K562 (cell line): ENCODE results near the gene MYO9A. TPM values are rescaled to one million over a fixed set of nuclear protein-coding genes. Genes with fewer than 3 reads are reported as not detected.

Source experiments
- CCAR2 ChIP-seq: fragments of 200-400 bp; formaldehyde crosslinking; IDR thresholded peaks from 2 replicates; pipeline ENCODE4 v1.6.1; 2017; ENCODE audit warnings: mild to moderate bottlenecking, low read depth, low read length
- CTBP1 ChIP-seq: fragments of 450-650 bp; IDR thresholded peaks from 2 replicates; pipeline ENCODE4 v1.6.1; 2016; ENCODE audit warnings: borderline replicate concordance
- DPF2 ChIP-seq: fragments of 450-650 bp; IDR thresholded peaks from 2 replicates; pipeline ENCODE4 v1.6.1; 2016
- EHMT2 ChIP-seq: fragments of 450-650 bp; IDR thresholded peaks from 2 replicates; pipeline ENCODE4 v1.6.1; 2018; ENCODE audit warnings: antibody characterized with exemption
- HBP1 ChIP-seq: fragments of 450-650 bp; formaldehyde crosslinking; IDR thresholded peaks from 2 replicates; pipeline ENCODE4 v1.4.0; 2022; ENCODE audit warnings: missing genetic modification characterization
- HMG20A ChIP-seq: fragments of 450-650 bp; formaldehyde crosslinking; conservative IDR thresholded peaks from 2 replicates; pipeline ENCODE4 v1.4.0; 2020; ENCODE audit warnings: mild to moderate bottlenecking, mixed read lengths
- KAT2B ChIP-seq: IDR thresholded peaks from one replicate; pipeline ENCODE4 v1.6.1; 2012; ENCODE audit warnings: low read depth, mild to moderate bottlenecking, control low read depth, inconsistent platforms, low read length, moderate library complexity
- MGA ChIP-seq: fragments of 450-650 bp; IDR thresholded peaks from 2 replicates; pipeline ENCODE4 v1.6.1; 2016; ENCODE audit warnings: mild to moderate bottlenecking, moderate library complexity
- PREB ChIP-seq: sonication (generic); formaldehyde crosslinking; IDR thresholded peaks from 2 replicates; pipeline ENCODE4 v1.8.1; 2023; ENCODE audit warnings: mild to moderate bottlenecking, missing genetic modification reagents
- PTBP1 ChIP-seq: fragments of 200-400 bp; formaldehyde crosslinking; IDR thresholded peaks from 2 replicates; pipeline ENCODE4 v1.6.1; 2017; ENCODE audit warnings: low read depth, low read length
- PURB ChIP-seq: sonication (generic); formaldehyde crosslinking; IDR thresholded peaks from 2 replicates; pipeline ENCODE4 v1.9.0; 2021; ENCODE audit warnings: low read depth, mild to moderate bottlenecking, missing genetic modification reagents
- ZNF174 ChIP-seq: fragments of 250-450 bp; sonication (Bioruptor Pico); IDR thresholded peaks from 2 replicates; pipeline ENCODE4 v1.4.0; 2020; ENCODE audit warnings: mild to moderate bottlenecking
- ZNF217 ChIP-seq: sonication (generic); formaldehyde crosslinking; IDR thresholded peaks from 2 replicates; pipeline ENCODE4 v1.8.0; 2022; ENCODE audit warnings: mild to moderate bottlenecking, missing genetic modification reagents
- ZNF263 ChIP-seq: sonication (generic); formaldehyde crosslinking; IDR thresholded peaks from 2 replicates; pipeline ENCODE4 v1.8.0; 2022; ENCODE audit warnings: mild to moderate bottlenecking, missing genetic modification reagents, borderline replicate concordance
- ZNF41 ChIP-seq: fragments of 250-450 bp; sonication (Bioruptor Pico); conservative IDR thresholded peaks from 2 replicates; pipeline ENCODE4 v1.4.0; 2020; ENCODE audit warnings: mild to moderate bottlenecking
- ZNF764 ChIP-seq: fragments of 250-450 bp; sonication (Bioruptor Pico); IDR thresholded peaks from 2 replicates; pipeline ENCODE4 v1.4.0; 2020; ENCODE audit warnings: low read depth, mild to moderate bottlenecking, moderate library complexity
- polyA plus RNA-seq, 8 experiments: library from polyadenylated mRNA; depleted of rRNA in 4 of 8; stranded (reverse) in 5 of 8; unstranded in 3 of 8; fragments of >200 nt; fragmentation: Nextera tagmentation in 2 of 8; fragmentation: Illumina TruSeq in 1 of 8; extraction: Ambion mirVana in 2 of 8; extraction: Trizol in 1 of 8; gene quantifications; 2 replicates each; pipeline versions ENCODE4 v1.2.1 to v1.2.3, GENCODE V29; 2011 to 2014; ENCODE audit warnings: inconsistent platforms in 1 of 8, missing spikeins in 1 of 8
- total RNA-seq, 7 experiments: library from RNA; depleted of rRNA in 6 of 7; stranded (reverse); fragments of >200 nt in 6 of 7; fragmentation: Illumina TruSeq in 2 of 7; extraction: Trizol in 2 of 7; gene quantifications; 2 replicates each; pipeline versions ENCODE4 v1.2.1 to v1.2.3, GENCODE V29; 2011 to 2021; ENCODE audit warnings: low replicate concordance in 1 of 7

MYO9A gene
- total and polyA plus RNA-seq, 9 of the 15 experiments (the other 6 are each of a cell fraction or from before 2014, with no cell fraction given), result 1.9 to 15.4 (median 5.8) TPM

DNA sequence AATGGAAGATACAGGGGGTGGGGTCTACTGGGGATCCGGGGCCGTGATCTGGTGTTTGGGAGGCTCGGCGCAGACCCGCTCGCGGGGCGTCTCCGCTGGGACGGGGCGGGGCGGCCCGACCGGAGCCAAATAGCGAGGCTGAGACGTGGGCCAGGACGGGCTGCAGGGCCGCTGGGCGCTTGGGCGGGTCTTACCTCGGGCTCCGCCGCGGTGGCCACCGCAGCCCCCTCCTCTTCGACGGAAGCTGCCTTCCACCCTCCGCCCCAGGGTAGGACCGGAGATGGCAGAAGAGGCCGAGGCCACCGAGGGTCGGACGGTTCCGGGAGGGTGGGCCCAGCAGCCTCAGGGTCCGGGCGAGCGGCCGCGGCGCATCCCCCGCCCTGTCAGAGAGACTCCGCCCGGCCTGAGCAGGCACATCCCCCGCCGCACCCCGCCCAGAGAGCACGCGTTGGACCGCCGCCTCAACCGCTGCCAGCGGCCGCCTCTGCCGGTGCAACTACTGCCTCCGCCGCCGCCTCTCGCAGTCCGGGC lies 399 bp downstream of the MYO9A start (continued):
- no peak for TF ChIP-seq MGA
- TF ChIP-seq PREB, result no peak
- no peak for TF ChIP-seq ZNF217 (CRISPR knock-in tag)
- TF ChIP-seq HBP1 (CRISPR knock-in tag), result no peak
- TF ChIP-seq PURB (CRISPR knock-in tag), result no peak
- no peak for TF ChIP-seq KAT2B
- no peak for TF ChIP-seq CCAR2
- TF ChIP-seq ZNF263 (CRISPR knock-in tag), result no peak
- no peak for TF ChIP-seq PTBP1
- TF ChIP-seq ZNF41, result no peak
- TF ChIP-seq CTBP1, result peak; percentile 88
- TF ChIP-seq ZNF764 (CRISPR knock-in tag), result no peak
- no peak for TF ChIP-seq DPF2
- TF ChIP-seq ZNF174, result no peak
- TF ChIP-seq EHMT2, result no peak
- TF ChIP-seq HMG20A (CRISPR knock-in tag), result no peak
